ENCODE results near the gene UTP14A. TPM values are rescaled to one million over a fixed set of nuclear protein-coding genes. Genes with fewer than 3 reads are reported as not detected.

Gene UTP14A
- total and polyA plus RNA-seq, 2 experiments from 2014 or later, result 14.6 to 18.5 TPM

DNA sequence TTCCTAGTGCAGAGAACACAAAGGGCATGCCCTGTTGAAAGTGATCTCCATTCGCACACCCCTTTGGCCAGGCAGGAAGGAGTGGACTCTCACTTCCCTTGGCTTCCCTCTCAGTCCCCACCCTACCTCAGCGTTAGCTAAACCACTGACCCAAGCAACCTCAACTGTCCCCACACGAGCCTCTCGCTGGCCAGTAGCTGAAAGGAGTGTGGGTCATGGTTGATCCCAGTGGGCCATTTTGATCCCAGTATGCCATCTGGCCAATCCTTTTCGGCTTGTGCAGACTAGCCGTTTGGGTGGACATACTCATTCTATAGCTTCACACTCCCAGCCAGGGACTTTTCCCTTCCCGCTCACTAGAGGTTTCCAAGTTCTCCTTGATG lies 52.1 kb downstream of the UTP14A start:
- Histone ChIP-seq H3K9me2 (ENCODE audit: insufficient read depth) (no peaks in the 10 kb centered on the region), H3K4me2 (peak overlapping the region; percentile 79), H3K4me1 (ENCODE audit: insufficient read depth) (peaks cover 14% of the 10 kb centered on the region), H3K27ac (ENCODE audit: low read depth) (no peak overlapping the region), H3K36me3 (ENCODE audit: insufficient read depth) (no peaks in the 10 kb centered on the region), H3K79me2 (replicated peaks; ENCODE audit: insufficient read depth) (no peaks in the 10 kb centered on the region), H4K20me1 (replicated peaks; ENCODE audit: insufficient read depth) (no peaks in the 10 kb centered on the region), H3F3A (replicated peaks; ENCODE audit: low read depth) (no peaks in the 10 kb centered on the region), H2AFZ (peak overlapping the region; percentile 47; the same call in 1 of the 2 replicates), H3K27me3 (ENCODE audit: insufficient read depth) (peaks cover 94% of the 10 kb centered on the region), H3K4me3 (peak overlapping the region; percentile 56)
- no peak overlapping the region for H3K27ac Mint-ChIP-seq
- H3K4me1 Mint-ChIP-seq, result peaks cover 30% of the 10 kb centered on the region
- no peaks in the 10 kb centered on the region for H3K9me3 Mint-ChIP-seq
- DNase-seq (ENCODE audit: low spot score) (no peak), ATAC-seq (no peak)
- no peaks in the 10 kb centered on the region for H3K36me3 Mint-ChIP-seq (ENCODE audit: low read depth)
- peaks cover 92% of the 10 kb centered on the region for H3K27me3 Mint-ChIP-seq (ENCODE audit: insufficient read depth, low read depth, poor library complexity)
- TF ChIP-seq EZH2 (IDR thresholded peaks at IDR 0.05; ENCODE audit: low read depth, unreplicated experiment) (no peak), EZH2phosphoT487 (IDR thresholded peaks at IDR 0.05; ENCODE audit: unreplicated experiment) (no peak), ZNF331 (CRISPR knock-in tag; IDR thresholded peaks at IDR 0.05; ENCODE audit: low read depth) (no peak), JUNB (IDR thresholded peaks at IDR 0.05; ENCODE audit: unreplicated experiment) (no peak), POLR2AphosphoS5 (IDR thresholded peaks at IDR 0.05; ENCODE audit: low read depth) (no peak), ZNF114 (CRISPR knock-in tag; IDR thresholded peaks at IDR 0.05) (no peak), NANOG (IDR thresholded peaks at IDR 0.05; ENCODE audit: borderline replicate concordance) (no peak), CREB1 (CRISPR knock-in tag; IDR thresholded peaks at IDR 0.05; ENCODE audit: low read depth) (no peak)
- TF ChIP-seq, protein P1, sequence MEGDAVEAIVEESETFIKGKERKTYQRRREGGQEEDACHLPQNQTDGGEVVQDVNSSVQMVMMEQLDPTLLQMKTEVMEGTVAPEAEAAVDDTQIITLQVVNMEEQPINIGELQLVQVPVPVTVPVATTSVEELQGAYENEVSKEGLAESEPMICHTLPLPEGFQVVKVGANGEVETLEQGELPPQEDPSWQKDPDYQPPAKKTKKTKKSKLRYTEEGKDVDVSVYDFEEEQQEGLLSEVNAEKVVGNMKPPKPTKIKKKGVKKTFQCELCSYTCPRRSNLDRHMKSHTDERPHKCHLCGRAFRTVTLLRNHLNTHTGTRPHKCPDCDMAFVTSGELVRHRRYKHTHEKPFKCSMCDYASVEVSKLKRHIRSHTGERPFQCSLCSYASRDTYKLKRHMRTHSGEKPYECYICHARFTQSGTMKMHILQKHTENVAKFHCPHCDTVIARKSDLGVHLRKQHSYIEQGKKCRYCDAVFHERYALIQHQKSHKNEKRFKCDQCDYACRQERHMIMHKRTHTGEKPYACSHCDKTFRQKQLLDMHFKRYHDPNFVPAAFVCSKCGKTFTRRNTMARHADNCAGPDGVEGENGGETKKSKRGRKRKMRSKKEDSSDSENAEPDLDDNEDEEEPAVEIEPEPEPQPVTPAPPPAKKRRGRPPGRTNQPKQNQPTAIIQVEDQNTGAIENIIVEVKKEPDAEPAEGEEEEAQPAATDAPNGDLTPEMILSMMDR (conservative IDR thresholded peaks at IDR 0.05; ENCODE audit: low read depth in 2 of 2), result no peak
- TF ChIP-seq, protein P2, sequence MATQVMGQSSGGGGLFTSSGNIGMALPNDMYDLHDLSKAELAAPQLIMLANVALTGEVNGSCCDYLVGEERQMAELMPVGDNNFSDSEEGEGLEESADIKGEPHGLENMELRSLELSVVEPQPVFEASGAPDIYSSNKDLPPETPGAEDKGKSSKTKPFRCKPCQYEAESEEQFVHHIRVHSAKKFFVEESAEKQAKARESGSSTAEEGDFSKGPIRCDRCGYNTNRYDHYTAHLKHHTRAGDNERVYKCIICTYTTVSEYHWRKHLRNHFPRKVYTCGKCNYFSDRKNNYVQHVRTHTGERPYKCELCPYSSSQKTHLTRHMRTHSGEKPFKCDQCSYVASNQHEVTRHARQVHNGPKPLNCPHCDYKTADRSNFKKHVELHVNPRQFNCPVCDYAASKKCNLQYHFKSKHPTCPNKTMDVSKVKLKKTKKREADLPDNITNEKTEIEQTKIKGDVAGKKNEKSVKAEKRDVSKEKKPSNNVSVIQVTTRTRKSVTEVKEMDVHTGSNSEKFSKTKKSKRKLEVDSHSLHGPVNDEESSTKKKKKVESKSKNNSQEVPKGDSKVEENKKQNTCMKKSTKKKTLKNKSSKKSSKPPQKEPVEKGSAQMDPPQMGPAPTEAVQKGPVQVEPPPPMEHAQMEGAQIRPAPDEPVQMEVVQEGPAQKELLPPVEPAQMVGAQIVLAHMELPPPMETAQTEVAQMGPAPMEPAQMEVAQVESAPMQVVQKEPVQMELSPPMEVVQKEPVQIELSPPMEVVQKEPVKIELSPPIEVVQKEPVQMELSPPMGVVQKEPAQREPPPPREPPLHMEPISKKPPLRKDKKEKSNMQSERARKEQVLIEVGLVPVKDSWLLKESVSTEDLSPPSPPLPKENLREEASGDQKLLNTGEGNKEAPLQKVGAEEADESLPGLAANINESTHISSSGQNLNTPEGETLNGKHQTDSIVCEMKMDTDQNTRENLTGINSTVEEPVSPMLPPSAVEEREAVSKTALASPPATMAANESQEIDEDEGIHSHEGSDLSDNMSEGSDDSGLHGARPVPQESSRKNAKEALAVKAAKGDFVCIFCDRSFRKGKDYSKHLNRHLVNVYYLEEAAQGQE (IDR thresholded peaks at IDR 0.05; ENCODE audit: unreplicated experiment), result no peak
- TF ChIP-seq, protein P3, sequence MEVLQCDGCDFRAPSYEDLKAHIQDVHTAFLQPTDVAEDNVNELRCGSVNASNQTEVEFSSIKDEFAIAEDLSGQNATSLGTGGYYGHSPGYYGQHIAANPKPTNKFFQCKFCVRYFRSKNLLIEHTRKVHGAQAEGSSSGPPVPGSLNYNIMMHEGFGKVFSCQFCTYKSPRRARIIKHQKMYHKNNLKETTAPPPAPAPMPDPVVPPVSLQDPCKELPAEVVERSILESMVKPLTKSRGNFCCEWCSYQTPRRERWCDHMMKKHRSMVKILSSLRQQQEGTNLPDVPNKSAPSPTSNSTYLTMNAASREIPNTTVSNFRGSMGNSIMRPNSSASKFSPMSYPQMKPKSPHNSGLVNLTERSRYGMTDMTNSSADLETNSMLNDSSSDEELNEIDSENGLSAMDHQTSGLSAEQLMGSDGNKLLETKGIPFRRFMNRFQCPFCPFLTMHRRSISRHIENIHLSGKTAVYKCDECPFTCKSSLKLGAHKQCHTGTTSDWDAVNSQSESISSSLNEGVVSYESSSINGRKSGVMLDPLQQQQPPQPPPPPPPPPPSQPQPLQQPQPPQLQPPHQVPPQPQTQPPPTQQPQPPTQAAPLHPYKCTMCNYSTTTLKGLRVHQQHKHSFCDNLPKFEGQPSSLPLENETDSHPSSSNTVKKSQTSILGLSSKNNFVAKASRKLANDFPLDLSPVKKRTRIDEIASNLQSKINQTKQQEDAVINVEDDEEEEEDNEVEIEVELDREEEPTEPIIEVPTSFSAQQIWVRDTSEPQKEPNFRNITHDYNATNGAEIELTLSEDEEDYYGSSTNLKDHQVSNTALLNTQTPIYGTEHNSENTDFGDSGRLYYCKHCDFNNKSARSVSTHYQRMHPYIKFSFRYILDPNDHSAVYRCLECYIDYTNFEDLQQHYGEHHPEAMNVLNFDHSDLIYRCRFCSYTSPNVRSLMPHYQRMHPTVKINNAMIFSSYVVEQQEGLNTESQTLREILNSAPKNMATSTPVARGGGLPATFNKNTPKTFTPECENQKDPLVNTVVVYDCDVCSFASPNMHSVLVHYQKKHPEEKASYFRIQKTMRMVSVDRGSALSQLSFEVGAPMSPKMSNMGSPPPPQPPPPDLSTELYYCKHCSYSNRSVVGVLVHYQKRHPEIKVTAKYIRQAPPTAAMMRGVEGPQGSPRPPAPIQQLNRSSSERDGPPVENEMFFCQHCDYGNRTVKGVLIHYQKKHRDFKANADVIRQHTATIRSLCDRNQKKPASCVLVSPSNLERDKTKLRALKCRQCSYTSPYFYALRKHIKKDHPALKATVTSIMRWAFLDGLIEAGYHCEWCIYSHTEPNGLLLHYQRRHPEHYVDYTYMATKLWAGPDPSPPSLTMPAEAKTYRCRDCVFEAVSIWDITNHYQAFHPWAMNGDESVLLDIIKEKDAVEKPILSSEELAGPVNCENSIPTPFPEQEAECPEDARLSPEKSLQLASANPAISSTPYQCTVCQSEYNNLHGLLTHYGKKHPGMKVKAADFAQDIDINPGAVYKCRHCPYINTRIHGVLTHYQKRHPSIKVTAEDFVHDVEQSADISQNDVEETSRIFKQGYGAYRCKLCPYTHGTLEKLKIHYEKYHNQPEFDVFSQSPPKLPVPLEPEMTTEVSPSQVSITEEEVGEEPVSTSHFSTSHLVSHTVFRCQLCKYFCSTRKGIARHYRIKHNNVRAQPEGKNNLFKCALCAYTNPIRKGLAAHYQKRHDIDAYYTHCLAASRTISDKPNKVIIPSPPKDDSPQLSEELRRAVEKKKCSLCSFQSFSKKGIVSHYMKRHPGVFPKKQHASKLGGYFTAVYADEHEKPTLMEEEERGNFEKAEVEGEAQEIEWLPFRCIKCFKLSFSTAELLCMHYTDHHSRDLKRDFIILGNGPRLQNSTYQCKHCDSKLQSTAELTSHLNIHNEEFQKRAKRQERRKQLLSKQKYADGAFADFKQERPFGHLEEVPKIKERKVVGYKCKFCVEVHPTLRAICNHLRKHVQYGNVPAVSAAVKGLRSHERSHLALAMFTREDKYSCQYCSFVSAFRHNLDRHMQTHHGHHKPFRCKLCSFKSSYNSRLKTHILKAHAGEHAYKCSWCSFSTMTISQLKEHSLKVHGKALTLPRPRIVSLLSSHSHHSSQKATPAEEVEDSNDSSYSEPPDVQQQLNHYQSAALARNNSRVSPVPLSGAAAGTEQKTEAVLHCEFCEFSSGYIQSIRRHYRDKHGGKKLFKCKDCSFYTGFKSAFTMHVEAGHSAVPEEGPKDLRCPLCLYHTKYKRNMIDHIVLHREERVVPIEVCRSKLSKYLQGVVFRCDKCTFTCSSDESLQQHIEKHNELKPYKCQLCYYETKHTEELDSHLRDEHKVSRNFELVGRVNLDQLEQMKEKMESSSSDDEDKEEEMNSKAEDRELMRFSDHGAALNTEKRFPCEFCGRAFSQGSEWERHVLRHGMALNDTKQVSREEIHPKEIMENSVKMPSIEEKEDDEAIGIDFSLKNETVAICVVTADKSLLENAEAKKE (CRISPR knock-in tag; IDR thresholded peaks at IDR 0.05), result no peak
- TF ChIP-seq, protein P4, sequence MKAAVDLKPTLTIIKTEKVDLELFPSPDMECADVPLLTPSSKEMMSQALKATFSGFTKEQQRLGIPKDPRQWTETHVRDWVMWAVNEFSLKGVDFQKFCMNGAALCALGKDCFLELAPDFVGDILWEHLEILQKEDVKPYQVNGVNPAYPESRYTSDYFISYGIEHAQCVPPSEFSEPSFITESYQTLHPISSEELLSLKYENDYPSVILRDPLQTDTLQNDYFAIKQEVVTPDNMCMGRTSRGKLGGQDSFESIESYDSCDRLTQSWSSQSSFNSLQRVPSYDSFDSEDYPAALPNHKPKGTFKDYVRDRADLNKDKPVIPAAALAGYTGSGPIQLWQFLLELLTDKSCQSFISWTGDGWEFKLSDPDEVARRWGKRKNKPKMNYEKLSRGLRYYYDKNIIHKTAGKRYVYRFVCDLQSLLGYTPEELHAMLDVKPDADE (IDR thresholded peaks at IDR 0.05), result no peak
- H3K4me3 Mint-ChIP-seq, result peak overlapping the region; percentile 74
